Measurements from ENCODE around the gene GPANK1.

The GPANK1 gene

DNA sequence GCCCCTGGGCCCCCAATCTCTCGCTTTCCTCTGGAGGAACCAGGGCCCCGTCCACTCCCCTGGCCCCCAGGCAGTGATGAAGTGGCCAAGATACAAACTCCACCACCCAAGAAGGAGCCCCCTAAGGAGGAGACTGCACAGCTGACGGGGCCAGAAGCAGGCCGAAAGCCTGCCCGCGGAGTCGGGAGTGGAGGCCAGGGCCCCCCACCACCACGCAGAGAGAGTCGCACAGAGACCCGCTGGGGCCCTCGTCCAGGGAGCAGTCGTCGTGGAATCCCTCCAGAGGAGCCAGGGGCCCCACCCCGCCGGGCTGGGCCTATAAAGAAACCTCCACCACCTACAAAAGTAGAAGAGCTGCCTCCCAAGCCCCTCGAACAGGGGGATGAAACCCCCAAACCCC is 33.6 kb downstream of the GPANK1 start:
- Histone ChIP-seq H3K4me2 (ENCODE audit: low read length) (no peak overlapping the region), H3K27ac (ENCODE audit: low read depth, low read length, poor library complexity, severe bottlenecking) (no peak overlapping the region), H3K9ac (ENCODE audit: low read length) (no peak overlapping the region), H2AFZ (ENCODE audit: low read length) (no peak overlapping the region), H3K79me2 (ENCODE audit: insufficient read depth, low read length) (no peaks in the 10 kb centered on the region), H3K9me2 (ENCODE audit: low read depth, low read length) (no peaks in the 10 kb centered on the region), H3F3A (ENCODE audit: insufficient read depth, low read length) (no peaks in the 10 kb centered on the region), H3K4me3 (ENCODE audit: low read depth, low read length, poor library complexity, severe bottlenecking) (no peak overlapping the region), H3K36me3 (ENCODE audit: insufficient read depth, low read length) (peaks cover 100% of the 10 kb centered on the region), H3K4me1 (ENCODE audit: insufficient read depth, low read length, severe bottlenecking) (no peaks in the 10 kb centered on the region), H4K20me1 (ENCODE audit: insufficient read depth, low read length) (no peaks in the 10 kb centered on the region), H3K27me3 (ENCODE audit: insufficient read depth, low read length) (no peaks in the 10 kb centered on the region), H3K9me3 (ENCODE audit: low read length) (no peaks in the 10 kb centered on the region)
- TF ChIP-seq, protein P1, sequence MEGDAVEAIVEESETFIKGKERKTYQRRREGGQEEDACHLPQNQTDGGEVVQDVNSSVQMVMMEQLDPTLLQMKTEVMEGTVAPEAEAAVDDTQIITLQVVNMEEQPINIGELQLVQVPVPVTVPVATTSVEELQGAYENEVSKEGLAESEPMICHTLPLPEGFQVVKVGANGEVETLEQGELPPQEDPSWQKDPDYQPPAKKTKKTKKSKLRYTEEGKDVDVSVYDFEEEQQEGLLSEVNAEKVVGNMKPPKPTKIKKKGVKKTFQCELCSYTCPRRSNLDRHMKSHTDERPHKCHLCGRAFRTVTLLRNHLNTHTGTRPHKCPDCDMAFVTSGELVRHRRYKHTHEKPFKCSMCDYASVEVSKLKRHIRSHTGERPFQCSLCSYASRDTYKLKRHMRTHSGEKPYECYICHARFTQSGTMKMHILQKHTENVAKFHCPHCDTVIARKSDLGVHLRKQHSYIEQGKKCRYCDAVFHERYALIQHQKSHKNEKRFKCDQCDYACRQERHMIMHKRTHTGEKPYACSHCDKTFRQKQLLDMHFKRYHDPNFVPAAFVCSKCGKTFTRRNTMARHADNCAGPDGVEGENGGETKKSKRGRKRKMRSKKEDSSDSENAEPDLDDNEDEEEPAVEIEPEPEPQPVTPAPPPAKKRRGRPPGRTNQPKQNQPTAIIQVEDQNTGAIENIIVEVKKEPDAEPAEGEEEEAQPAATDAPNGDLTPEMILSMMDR (IDR thresholded peaks at IDR 0.05; ENCODE audit: low read length): no peak
- no peak for TF ChIP-seq EZH2 (IDR thresholded peaks at IDR 0.05; ENCODE audit: borderline replicate concordance, low read length)

DNA sequence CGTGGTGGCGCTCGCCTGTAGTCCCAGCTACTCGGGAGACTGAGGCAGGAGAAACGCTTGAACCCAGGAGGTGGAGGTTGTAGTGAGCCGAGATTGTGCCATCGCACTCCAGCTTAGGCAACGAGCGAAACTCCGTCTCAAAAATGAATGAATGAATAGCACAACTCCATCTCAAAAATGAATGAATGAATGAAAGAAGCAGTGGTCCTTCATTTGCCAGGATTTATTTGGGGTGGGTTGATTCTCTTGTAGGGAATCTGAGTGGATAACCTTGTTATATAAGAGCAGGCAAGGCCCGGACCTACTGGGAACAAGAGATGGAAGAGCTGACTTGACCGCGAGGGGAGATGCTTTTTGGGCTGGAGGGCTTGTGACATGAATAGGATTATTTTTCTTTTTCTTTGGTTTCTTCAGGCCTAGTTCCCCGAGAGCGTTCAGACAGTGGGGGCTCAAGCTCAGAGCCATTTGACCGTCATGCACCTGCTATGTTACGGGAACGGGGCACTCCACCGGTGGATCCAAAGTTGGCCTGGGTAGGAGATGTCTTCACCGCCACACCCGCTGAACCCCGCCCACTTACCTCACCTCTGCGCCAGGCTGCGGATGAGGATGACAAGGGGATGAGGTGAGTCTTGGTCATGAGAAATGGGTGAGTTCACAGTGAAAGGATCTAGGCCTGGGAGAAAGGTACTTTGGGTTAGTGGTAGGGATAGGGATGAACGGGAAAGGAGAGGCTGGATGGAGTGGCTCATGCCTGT is 34.4 kb downstream of the GPANK1 start:
- Histone ChIP-seq H3K4me3 (ENCODE audit: low read depth, low read length, poor library complexity, severe bottlenecking) (no peak overlapping the region), H3K79me2 (ENCODE audit: insufficient read depth, low read length) (no peaks in the 10 kb centered on the region), H3K27me3 (ENCODE audit: insufficient read depth, low read length) (no peaks in the 10 kb centered on the region), H3K9me2 (ENCODE audit: low read depth, low read length) (no peaks in the 10 kb centered on the region), H3K9me3 (ENCODE audit: low read length) (no peaks in the 10 kb centered on the region), H2AFZ (ENCODE audit: low read length) (no peak overlapping the region), H3K36me3 (ENCODE audit: insufficient read depth, low read length) (peaks cover 100% of the 10 kb centered on the region), H3K4me1 (ENCODE audit: insufficient read depth, low read length, severe bottlenecking) (no peaks in the 10 kb centered on the region), H3F3A (ENCODE audit: insufficient read depth, low read length) (no peaks in the 10 kb centered on the region), H3K27ac (ENCODE audit: low read depth, low read length, poor library complexity, severe bottlenecking) (no peak overlapping the region), H4K20me1 (ENCODE audit: insufficient read depth, low read length) (no peaks in the 10 kb centered on the region), H3K9ac (ENCODE audit: low read length) (no peak overlapping the region), H3K4me2 (ENCODE audit: low read length) (no peak overlapping the region)
- no peak for TF ChIP-seq EZH2 (IDR thresholded peaks at IDR 0.05; ENCODE audit: borderline replicate concordance, low read length)
- TF ChIP-seq, protein P1 (IDR thresholded peaks at IDR 0.05; ENCODE audit: low read length): no peak

DNA sequence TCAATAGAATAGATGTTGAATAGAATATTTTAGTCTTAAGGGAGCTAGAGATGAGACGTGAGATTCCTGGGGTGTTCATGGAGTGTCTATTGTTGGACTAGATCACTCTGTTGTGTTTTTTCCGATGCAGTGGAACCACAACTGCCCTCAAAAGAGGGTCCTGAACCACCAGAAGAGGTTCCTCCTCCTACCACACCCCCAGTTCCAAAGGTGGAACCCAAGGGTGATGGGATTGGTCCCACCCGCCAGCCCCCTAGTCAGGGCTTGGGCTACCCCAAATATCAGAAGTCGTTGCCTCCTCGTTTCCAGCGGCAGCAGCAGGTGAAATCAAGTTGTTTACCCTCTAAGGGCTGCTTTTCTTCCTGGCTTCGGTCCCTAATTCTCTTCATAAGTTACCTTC is 35.8 kb downstream of the GPANK1 start:
- no peak overlapping the region for H3K9ac ChIP-seq (ENCODE audit: low read length)
- H3F3A ChIP-seq (ENCODE audit: insufficient read depth, low read length): no peaks in the 10 kb centered on the region
- H3K9me3 ChIP-seq (ENCODE audit: low read length): no peaks in the 10 kb centered on the region
- H2AFZ ChIP-seq (ENCODE audit: low read length): no peak overlapping the region
- H3K4me1 ChIP-seq (ENCODE audit: insufficient read depth, low read length, severe bottlenecking): no peaks in the 10 kb centered on the region
- no peak for TF ChIP-seq EZH2 (IDR thresholded peaks at IDR 0.05; ENCODE audit: borderline replicate concordance, low read length)
- TF ChIP-seq, protein P1 (IDR thresholded peaks at IDR 0.05; ENCODE audit: low read length): no peak
- no peak overlapping the region for H3K27ac ChIP-seq (ENCODE audit: low read depth, low read length, poor library complexity, severe bottlenecking)
- no peak overlapping the region for H3K4me2 ChIP-seq (ENCODE audit: low read length)
- H3K4me3 ChIP-seq (ENCODE audit: low read depth, low read length, poor library complexity, severe bottlenecking): no peak overlapping the region
- no peaks in the 10 kb centered on the region for H4K20me1 ChIP-seq (ENCODE audit: insufficient read depth, low read length)
- peaks cover 100% of the 10 kb centered on the region for H3K36me3 ChIP-seq (ENCODE audit: insufficient read depth, low read length)
- H3K9me2 ChIP-seq (ENCODE audit: low read depth, low read length): no peaks in the 10 kb centered on the region
- no peaks in the 10 kb centered on the region for H3K27me3 ChIP-seq (ENCODE audit: insufficient read depth, low read length)
- no peaks in the 10 kb centered on the region for H3K79me2 ChIP-seq (ENCODE audit: insufficient read depth, low read length)
